Psoas muscle (tissue), 8 donors: ENCODE measurements around the gene GRM4. TPM values are rescaled to one million over a fixed set of nuclear protein-coding genes. Genes with fewer than 3 reads are reported as not detected.
A peak's percentile ranks its signal among the peaks of the same experiment; 100 is the strongest.

Experiments
- ATAC-seq, 4 donors: fragments of 200-7000 bp; cut with Tn5 transposase; one replicate each; pipeline ENCODE4 v1.9.1; 2020; ENCODE audit warnings: moderate library complexity in 3 of 4, mild to moderate bottlenecking in 2 of 4
- DNase-seq, 2 donors: peaks; one replicate each; pipeline ENCODE4 v3.0.0-alpha.2; 2020
- H3K27ac ChIP-seq: fragments of 200-600 bp; one replicate; pipeline ENCODE4 v1.8.0; 2022
- H3K27me3 ChIP-seq, 3 donors: fragments of 200-600 bp in 1 of 3; one replicate each; pipeline versions ENCODE4 v1.6.1 to v1.8.0; 2013 to 2022; ENCODE audit warnings: low read length in 2 of 3, mild to moderate bottlenecking in 2 of 3, moderate library complexity in 1 of 3; ENCODE audit not compliant: insufficient read depth in 3 of 3
- H3K36me3 ChIP-seq, 2 donors: fragments of 200-600 bp in 1 of 2; one replicate each; pipeline versions ENCODE4 v1.6.1 to v1.8.0; 2013 to 2022; ENCODE audit warnings: low read depth in 1 of 2, mild to moderate bottlenecking in 1 of 2, moderate library complexity in 1 of 2; ENCODE audit not compliant: insufficient read depth in 1 of 2
- H3K4me1 ChIP-seq: fragments of 200-600 bp; one replicate; pipeline ENCODE4 v1.8.0; 2022
- H3K4me3 ChIP-seq: fragments of 200-600 bp; one replicate; pipeline ENCODE4 v1.8.0; 2022; ENCODE audit warnings: mild to moderate bottlenecking
- H3K9me3 ChIP-seq: fragments of 200-600 bp; one replicate; pipeline ENCODE4 v1.8.0; 2022
- WGBS, 3 donors: extraction: QIAGEN DNeasy Blood & Tissue Kit; methylation state at CpG; one replicate each; pipeline versions ENCODE4 v1.1.6 to v1.1.7; 2013; 5-methylcytosine and 5-hydroxymethylcytosine counted together
- intact Hi-C, 2 donors: fragments of 100-400 bp; cut with DNase I; formaldehyde crosslinking; loops; one replicate each; pipeline versions ENCODE4 v1.11.0 to v1.14.2; 2022
- polyA plus RNA-seq, 3 donors: library from polyadenylated mRNA; stranded (reverse); fragments of 200-250 nt; gene quantifications; one replicate each; pipeline ENCODE4 v1.2.3, GENCODE V29; 2013
- total RNA-seq, 4 donors: library from RNA; stranded (reverse); fragmentation: NEBNext Ultra II Directional in 2 of 4; extraction: Animal tissue kit (Norgen Biotek cat#: 25700) in 2 of 4; gene quantifications; one replicate each; pipeline versions ENCODE4 v1.2.1 to v1.2.4, GENCODE V29; 2021 to 2023
- TF ChIP-seq, protein P1 (sequence below): fragments of 200-600 bp; IDR thresholded peaks from one replicate; pipeline ENCODE4 v1.8.0; 2022; ENCODE audit warnings: antibody characterized with exemption
- donor health status: healthy with polysubstance abuse.
- donor health status: DM: no; HTN: no; CAD: no; lungs with moderate emphysema.
- donor health status: Bipolar disorder and iron deficiency.
- donor health status: healthy.
- donor health status: DM: yes; HTN: yes; CAD: no.
- donor health status: DM: no; HTN: no; CAD: no.
- donor health status: DM: no; HTN: no; CAD: no.
- donor health status: DM: yes; HTN: yes; CAD: no.

GRM4 gene
- total and polyA plus RNA-seq, 7 donors, result 0.07 to 0.39 (median 0.14) TPM; not detected in 4

DNA sequence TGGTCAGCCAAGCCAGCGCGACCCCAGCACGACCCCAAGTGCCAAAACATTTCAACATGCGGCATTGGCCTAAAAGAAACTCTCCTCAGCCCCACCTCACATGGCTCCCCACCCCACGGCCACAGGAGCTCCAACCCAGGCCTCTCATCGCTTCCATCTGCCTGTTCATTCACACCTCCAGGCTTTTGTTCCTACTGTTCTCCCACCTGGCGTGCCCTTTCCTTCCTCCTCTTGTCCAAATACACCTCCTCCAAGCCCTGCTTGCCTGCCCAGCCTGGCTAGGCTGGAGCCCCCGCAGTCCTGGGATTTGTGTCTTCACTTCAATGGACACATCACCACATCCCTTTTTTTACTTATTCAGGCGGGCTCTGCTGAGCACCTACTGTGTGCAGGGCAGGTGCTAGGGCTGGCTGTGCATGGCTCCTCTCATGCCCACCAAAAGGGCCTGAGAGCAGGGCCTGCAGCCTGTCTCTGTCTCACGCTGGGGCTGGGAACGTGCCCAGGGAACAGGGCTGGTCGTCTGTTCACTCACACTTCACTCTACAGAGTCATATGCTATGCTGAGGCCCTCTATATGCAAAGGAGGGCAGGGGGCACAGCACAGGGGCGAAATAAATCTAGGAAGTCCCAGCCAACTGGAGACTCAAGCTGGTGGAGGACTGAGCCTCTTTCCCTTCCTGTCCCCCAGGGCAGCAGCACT is 61.1 kb downstream of the GRM4 start:
- WGBS, 3 donors, result 76 to 80% (median 77%) methylated on average over 13 of the region's 13 CpGs
- H3K9me3 ChIP-seq, result no peaks in the 10 kb centered on the region
- intact Hi-C loops, result no loop called here
- TF ChIP-seq, protein P1, sequence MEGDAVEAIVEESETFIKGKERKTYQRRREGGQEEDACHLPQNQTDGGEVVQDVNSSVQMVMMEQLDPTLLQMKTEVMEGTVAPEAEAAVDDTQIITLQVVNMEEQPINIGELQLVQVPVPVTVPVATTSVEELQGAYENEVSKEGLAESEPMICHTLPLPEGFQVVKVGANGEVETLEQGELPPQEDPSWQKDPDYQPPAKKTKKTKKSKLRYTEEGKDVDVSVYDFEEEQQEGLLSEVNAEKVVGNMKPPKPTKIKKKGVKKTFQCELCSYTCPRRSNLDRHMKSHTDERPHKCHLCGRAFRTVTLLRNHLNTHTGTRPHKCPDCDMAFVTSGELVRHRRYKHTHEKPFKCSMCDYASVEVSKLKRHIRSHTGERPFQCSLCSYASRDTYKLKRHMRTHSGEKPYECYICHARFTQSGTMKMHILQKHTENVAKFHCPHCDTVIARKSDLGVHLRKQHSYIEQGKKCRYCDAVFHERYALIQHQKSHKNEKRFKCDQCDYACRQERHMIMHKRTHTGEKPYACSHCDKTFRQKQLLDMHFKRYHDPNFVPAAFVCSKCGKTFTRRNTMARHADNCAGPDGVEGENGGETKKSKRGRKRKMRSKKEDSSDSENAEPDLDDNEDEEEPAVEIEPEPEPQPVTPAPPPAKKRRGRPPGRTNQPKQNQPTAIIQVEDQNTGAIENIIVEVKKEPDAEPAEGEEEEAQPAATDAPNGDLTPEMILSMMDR, result no peak
- H3K4me1 ChIP-seq, result peaks cover 4% of the 10 kb centered on the region
- ATAC-seq, result no peak
- no peak overlapping the region for H3K27ac ChIP-seq
- no peaks in the 10 kb centered on the region for H3K27me3 ChIP-seq
- H3K4me3 ChIP-seq, result no peak overlapping the region
- H3K36me3 ChIP-seq, result no peaks in the 10 kb centered on the region
- no peak for DNase-seq

DNA sequence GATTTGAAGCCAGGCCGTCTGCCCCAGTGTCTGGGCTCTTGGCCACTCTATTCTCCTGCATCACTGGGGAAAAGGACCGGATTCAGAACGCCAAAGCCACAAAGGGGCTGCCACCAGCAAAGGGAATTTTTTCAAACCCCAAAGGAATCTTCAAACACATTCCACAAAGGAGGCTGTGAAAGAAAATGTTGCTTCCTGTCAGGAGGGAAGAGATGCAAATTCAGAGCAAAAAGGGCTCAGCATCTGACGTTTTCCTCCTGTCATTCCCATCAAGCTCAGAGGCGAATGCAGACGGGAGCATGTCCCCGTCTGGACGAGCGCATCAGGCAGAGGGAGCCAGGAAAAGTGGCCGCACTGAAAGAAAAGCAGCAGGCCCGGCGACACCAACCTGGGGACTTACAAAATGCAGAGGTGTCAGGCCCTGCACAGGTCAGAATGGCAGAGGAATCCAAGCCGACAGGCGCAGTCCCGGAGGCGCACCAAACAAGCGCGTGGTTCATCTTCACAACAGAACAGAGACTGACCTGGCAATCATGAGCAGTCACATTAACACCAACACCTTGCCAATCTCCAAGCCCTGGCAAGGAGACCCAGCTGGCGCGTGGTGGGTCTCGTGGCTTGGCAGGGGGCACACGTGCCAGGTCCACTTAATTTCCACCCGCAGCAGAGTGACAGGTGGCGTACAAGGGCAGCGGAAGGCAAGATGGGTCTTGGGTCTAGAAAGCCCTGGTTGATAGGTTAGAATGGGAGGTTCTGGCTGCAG is 62.8 kb downstream of the GRM4 start:
- Histone ChIP-seq H3K27ac (no peak overlapping the region), H3K36me3 (no peaks in the 10 kb centered on the region), H3K4me1 (peaks cover 4% of the 10 kb centered on the region), H3K9me3 (no peaks in the 10 kb centered on the region), H3K27me3 (peaks cover 0 to 3% (median 0%) of the 10 kb centered on the region in 3 donors), H3K4me3 (no peak overlapping the region)
- whole genome bisulfite sequencing, 3 donors, result 33 to 46% (median 38%) methylated on average over 25 of the region's 25 CpGs
- DNase-seq (peak in 1 of 2 donors; percentile 62), ATAC-seq (peak; percentile 36 to 92 (median 74))
- TF ChIP-seq, protein P1, result no peak
- intact Hi-C loops, result no loop called here

DNA sequence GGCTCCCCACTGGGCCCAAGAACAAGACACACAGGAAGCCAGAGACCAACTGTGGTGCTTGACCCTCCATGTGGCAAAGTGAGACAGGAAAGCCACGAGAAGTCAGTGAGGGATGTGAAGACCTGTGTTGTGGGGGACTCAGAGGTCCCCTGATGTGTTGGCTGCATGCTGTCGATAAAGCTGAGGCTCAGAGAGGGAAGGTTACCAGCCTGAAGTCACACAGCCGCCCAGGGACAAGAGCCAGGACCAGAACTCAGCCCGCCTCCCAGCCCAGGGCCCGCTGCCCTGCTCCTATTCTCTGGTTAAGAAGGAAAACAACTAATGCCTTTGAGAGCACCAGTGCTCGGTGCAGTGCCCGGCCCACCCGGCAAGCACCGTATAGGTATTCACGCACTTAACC is 63.5 kb downstream of the GRM4 start:
- Histone ChIP-seq H3K27me3 (peaks cover 0 to 3% (median 0%) of the 10 kb centered on the region in 3 donors), H3K4me1 (peaks cover 4% of the 10 kb centered on the region), H3K9me3 (no peaks in the 10 kb centered on the region), H3K27ac (no peak overlapping the region), H3K36me3 (no peaks in the 10 kb centered on the region), H3K4me3 (no peak overlapping the region)
- DNase-seq, result no peak
- TF ChIP-seq, protein P1, result no peak
- WGBS, 3 donors, result 80 to 88% (median 88%) methylated on average over 10 of the region's 10 CpGs
- intact Hi-C loops, result no loop called here
- no peak for ATAC-seq

DNA sequence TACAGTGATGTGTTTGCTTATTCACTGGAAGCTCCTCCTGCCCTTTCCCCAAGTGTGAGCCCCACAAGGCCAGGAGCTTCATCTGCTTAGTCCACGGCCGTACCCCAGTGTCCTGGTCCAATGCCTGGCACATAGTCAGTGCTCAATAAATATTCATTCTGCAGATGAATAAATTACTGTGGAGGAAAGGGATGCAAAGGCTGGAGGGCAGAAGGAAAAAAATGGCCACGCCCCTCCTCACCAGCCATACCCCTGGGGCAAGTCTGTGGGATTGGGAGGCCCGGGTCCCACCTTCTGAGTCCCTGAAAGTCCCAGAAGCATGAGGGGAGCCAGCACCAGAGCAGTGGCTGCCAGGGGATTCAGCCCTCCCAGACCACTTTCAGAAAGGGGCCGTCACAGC is 65.5 kb downstream of the GRM4 start:
- ATAC-seq (no peak), DNase-seq (no peak)
- Histone ChIP-seq H3K4me1 (peaks cover 4% of the 10 kb centered on the region), H3K27ac (no peak overlapping the region), H3K9me3 (no peaks in the 10 kb centered on the region), H3K27me3 (peaks cover 0 to 5% (median 0%) of the 10 kb centered on the region in 3 donors), H3K4me3 (no peak overlapping the region), H3K36me3 (no peaks in the 10 kb centered on the region)
- TF ChIP-seq, protein P1, result no peak
- WGBS, 3 donors, result 70 to 84% (median 79%) methylated on average over 4 to 5 of the region's 5 CpGs
- intact Hi-C loops, result no loop called here
